ENCODE results near the gene KRTAP2-1.
A peak's percentile ranks its signal among the peaks of the same experiment; 100 is the strongest.
"Not testable (repeated sequence)": the region's sequence is repeated elsewhere in the genome, so short reads cannot be mapped to it uniquely, and the experiment has no call there.

Gene KRTAP2-1

DNA sequence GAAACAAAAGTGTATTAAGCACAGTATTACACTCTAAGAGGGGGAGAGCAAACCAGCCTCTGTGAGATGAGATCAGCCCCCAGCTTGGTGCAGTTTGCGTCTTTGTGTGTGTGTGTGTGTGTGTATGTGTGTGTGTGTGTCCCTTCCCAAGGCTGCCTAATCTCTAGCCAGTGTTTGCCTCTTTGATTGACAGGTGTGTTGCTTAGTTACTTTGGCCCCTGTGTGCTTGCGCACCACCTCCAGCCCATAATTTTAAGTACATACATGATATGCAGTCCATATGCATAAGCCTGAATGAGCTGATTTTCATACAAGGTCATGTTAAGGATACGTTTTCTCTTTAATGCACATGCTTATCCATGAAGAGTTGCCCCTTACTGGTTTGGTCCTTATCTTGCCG, 45.3 kb downstream of the KRTAP2-1 start:
- TF ChIP-seq POU2F2 (IDR thresholded peaks at IDR 0.05; ENCODE audit: low read depth, low read length) (no peak), TAF1 (IDR thresholded peaks at IDR 0.05; ENCODE audit: low read depth, low read length) (no peak), POLR2AphosphoS5 (IDR thresholded peaks at IDR 0.05; ENCODE audit: low read depth, low read length) (no peak), PAX5 (IDR thresholded peaks at IDR 0.05; ENCODE audit: insufficient read depth, low read length, severe bottlenecking) (no peak), SPI1 (IDR thresholded peaks at IDR 0.05; ENCODE audit: low read depth, low read length) (no peak), POLR2A (IDR thresholded peaks at IDR 0.05; ENCODE audit: low read depth, low read length) (no peak)
- no peak for DNase-seq (ENCODE audit: insufficient read length, low spot score)
- FAIRE-seq = no peak

DNA sequence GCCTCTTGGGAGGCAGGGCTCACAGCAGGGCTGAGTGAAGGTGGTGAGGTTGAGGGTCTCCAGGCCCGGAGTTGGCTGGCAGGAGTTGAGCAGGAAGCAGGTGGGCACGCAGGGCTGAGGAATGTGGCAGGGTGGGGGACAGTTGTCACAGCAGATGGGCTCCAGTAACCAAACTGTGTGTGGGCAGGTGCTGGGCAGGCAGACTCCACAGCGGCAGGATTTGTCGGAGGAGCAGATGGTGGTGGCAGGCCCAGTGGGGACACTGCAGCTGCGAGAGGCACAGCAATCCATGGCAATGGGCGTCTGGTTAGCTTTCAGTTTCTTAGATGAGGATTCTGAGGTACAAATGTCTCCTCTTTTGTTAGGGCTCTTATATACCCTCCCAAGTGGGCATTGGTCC, 47.6 kb downstream of the KRTAP2-1 start, which contains the start of gene KRTAP3-2:
Gene KRTAP3-2 (minus strand): TSS at position 344 of the 400 bp plus-strand sequence. CDS start 53 bp downstream, at position 291.
- FAIRE-seq = peak; percentile 43
- DNase-seq (ENCODE audit: insufficient read length, low spot score) = not testable (repeated sequence)

DNA sequence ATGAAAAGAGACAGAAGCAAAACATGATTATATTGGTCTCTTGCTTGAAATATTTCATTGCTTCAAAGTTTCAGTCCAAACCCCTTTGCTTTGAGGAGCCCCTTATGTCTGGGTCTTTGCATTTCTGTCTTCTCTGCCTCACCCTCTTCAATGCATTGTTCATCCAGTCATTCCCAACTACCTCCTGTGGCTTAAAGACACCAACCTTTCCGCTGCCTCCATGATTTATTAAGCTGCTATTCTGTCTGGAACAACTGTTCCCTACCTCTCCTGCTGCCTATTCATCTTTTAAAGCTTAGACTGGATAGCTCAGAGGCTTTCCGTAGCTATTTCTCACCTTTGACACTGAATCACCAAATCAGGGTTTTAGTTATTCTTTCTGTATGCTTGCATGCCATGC, 49.8 kb downstream of the KRTAP2-1 start:
- DNase-seq (ENCODE audit: insufficient read length, low spot score) (no peak), FAIRE-seq (no peak)
- no peak for TF ChIP-seq POLR2AphosphoS5 (IDR thresholded peaks at IDR 0.05; ENCODE audit: low read depth, low read length)
- no peak for TF ChIP-seq SPI1 (IDR thresholded peaks at IDR 0.05; ENCODE audit: low read depth, low read length)
- no peak for TF ChIP-seq POU2F2 (IDR thresholded peaks at IDR 0.05; ENCODE audit: low read depth, low read length)
- TF ChIP-seq PAX5 (IDR thresholded peaks at IDR 0.05; ENCODE audit: insufficient read depth, low read length, severe bottlenecking) = no peak
- TF ChIP-seq POLR2A (IDR thresholded peaks at IDR 0.05; ENCODE audit: low read depth, low read length) = no peak
- TF ChIP-seq TAF1 (IDR thresholded peaks at IDR 0.05; ENCODE audit: low read depth, low read length) = no peak

DNA sequence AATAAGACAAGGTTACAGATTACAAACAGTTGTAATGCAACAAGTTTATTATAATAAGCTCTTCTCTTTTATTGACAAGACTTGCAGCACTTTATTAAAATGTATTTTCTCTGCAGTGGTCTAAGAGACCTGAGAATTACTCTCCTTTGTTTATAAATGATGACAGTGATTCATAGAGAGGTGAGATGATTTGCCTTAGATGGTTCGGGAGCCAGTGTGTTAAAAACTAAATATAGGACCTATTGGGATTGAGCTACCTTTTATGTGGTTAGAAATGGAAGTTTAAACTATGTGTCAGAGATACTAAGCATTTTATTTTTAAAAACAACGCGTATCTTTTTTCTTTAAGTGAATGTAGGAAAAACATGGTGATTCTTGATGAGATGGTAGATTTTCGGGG, 50.3 kb downstream of the KRTAP2-1 start:
- FAIRE-seq (no peak), DNase-seq (ENCODE audit: insufficient read length, low spot score) (no peak)
- TF ChIP-seq POLR2AphosphoS5 (IDR thresholded peaks at IDR 0.05; ENCODE audit: low read depth, low read length) = no peak
- TF ChIP-seq PAX5 (IDR thresholded peaks at IDR 0.05; ENCODE audit: insufficient read depth, low read length, severe bottlenecking) = no peak
- no peak for TF ChIP-seq TAF1 (IDR thresholded peaks at IDR 0.05; ENCODE audit: low read depth, low read length)
- no peak for TF ChIP-seq POLR2A (IDR thresholded peaks at IDR 0.05; ENCODE audit: low read depth, low read length)
- no peak for TF ChIP-seq POU2F2 (IDR thresholded peaks at IDR 0.05; ENCODE audit: low read depth, low read length)
- TF ChIP-seq SPI1 (IDR thresholded peaks at IDR 0.05; ENCODE audit: low read depth, low read length) = no peak

Measured in GM12891 (cell line).